Caki2 (cell line): Measurements from ENCODE around the gene UBR2. TPM values are rescaled to one million over a fixed set of nuclear protein-coding genes. Genes with fewer than 3 reads are reported as not detected.
"Not testable (repeated sequence)": the region's sequence is repeated elsewhere in the genome, so short reads cannot be mapped to it uniquely, and the experiment has no call there.

Experiments used
- DNase-seq: peaks from one replicate; pipeline ENCODE4 v3.0.0-alpha.2; 2015; ENCODE audit warnings: low read depth
- in situ Hi-C: cut with HindIII; loops from 2 replicates; pipeline ENCODE4 v1.10.0; 2016; ENCODE audit warnings: low sequenced_read_pairs, low pct_unique_long_range_greater_than_20kb, mixed read lengths
- total RNA-seq: library from RNA; depleted of rRNA; stranded (reverse); fragments of >200 nt; shearing (Covaris generic); gene quantifications from 2 replicates; pipeline ENCODE4 v1.2.3, GENCODE V29; 2014; ENCODE audit warnings: low replicate concordance

Gene UBR2
- total RNA-seq, 1 experiment from 2014 or later = 10.6 TPM

GRCh38 chr6:42599558-42599957 is 35.7 kb downstream of the UBR2 start:
- in situ Hi-C loops = no loop called here
- DNase-seq = no peak

- DNase-seq = no peak
- in situ Hi-C loops = no loop called here
Observed at GRCh38 chr6:42604150-42604549, 40.3 kb downstream of the UBR2 start.

- in situ Hi-C loops, DNase-seq: not testable (repeated sequence)
Observed at GRCh38 chr6:42604699-42605098, 40.9 kb downstream of the UBR2 start.

- no peak for DNase-seq
- in situ Hi-C loops = no loop called here
Observed at GRCh38 chr6:42610416-42610815, 46.6 kb downstream of the UBR2 start.

GRCh38 chr6:42615518-42615917 is 51.7 kb downstream of the UBR2 start:
- DNase-seq = no peak

GRCh38 chr6:42616716-42617115 is 52.9 kb downstream of the UBR2 start:
- in situ Hi-C loops = no loop called here
- DNase-seq = no peak

More at GRCh38 chr6:42615518-42615917, 51.7 kb downstream of the UBR2 start:
- in situ Hi-C loops = no loop called here

GRCh38 chr6:42618105-42618504 is 54.3 kb downstream of the UBR2 start:
- in situ Hi-C loops = no loop called here
- no peak for DNase-seq

- in situ Hi-C loops = no loop called here
- no peak for DNase-seq
Observed at GRCh38 chr6:42618686-42619085, 54.9 kb downstream of the UBR2 start.

GRCh38 chr6:42619963-42620362 is 56.1 kb downstream of the UBR2 start:
- DNase-seq = no peak
- in situ Hi-C loops = no loop called here

- DNase-seq = peak; percentile 23
- in situ Hi-C loops = no loop called here
Observed at GRCh38 chr6:42624601-42625000, 60.8 kb downstream of the UBR2 start.

GRCh38 chr6:42627044-42627443 is 63.2 kb downstream of the UBR2 start:
- no peak for DNase-seq
- in situ Hi-C loops = no loop called here

GRCh38 chr6:42627674-42628073 is 63.8 kb downstream of the UBR2 start:
- DNase-seq = no peak
- in situ Hi-C loops = no loop called here

- in situ Hi-C loops = no loop called here
Observed at GRCh38 chr6:42628604-42629003, 64.8 kb downstream of the UBR2 start.

GRCh38 chr6:42629845-42630244 is 66.0 kb downstream of the UBR2 start:
- DNase-seq = no peak
- in situ Hi-C loops = no loop called here

More at GRCh38 chr6:42628604-42629003, 64.8 kb downstream of the UBR2 start:
- no peak for DNase-seq

- in situ Hi-C loops = no loop called here
- no peak for DNase-seq
Observed at GRCh38 chr6:42637681-42638080, 73.9 kb downstream of the UBR2 start.

- no peak for DNase-seq
- in situ Hi-C loops = no loop called here
Observed at GRCh38 chr6:42642794-42643193, 79.0 kb downstream of the UBR2 start.

- in situ Hi-C loops = no loop called here
- DNase-seq = no peak
Observed at GRCh38 chr6:42644211-42644610, 80.4 kb downstream of the UBR2 start.

GRCh38 chr6:42652024-42652746 is 88.4 kb downstream of the UBR2 start:
- in situ Hi-C loops = no loop called here

GRCh38 chr6:42653851-42654250 is 90.0 kb downstream of the UBR2 start:
- DNase-seq = no peak
- in situ Hi-C loops = no loop called here

More at GRCh38 chr6:42652024-42652746, 88.4 kb downstream of the UBR2 start:
- no peak for DNase-seq

- in situ Hi-C loops = no loop called here
Observed at GRCh38 chr6:42659806-42660205, 96.0 kb downstream of the UBR2 start.

More at GRCh38 chr6:42659806-42660205, 96.0 kb downstream of the UBR2 start:
- DNase-seq = no peak
